Activated CD8-positive, alpha-beta memory T cell treated with anti-CD3 and anti-CD28 coated beads, Interleukin-2, amount 50 U/mL, for 4 hours (primary cell): ENCODE data around the gene EIF4B.
"Not testable (repeated sequence)": the region's sequence is repeated elsewhere in the genome, so short reads cannot be mapped to it uniquely, and the experiment has no call there.

Experiments
- DNase-seq: peaks from one replicate; pipeline ENCODE4 v3.0.0-alpha.2; 2020

EIF4B gene, protein sequence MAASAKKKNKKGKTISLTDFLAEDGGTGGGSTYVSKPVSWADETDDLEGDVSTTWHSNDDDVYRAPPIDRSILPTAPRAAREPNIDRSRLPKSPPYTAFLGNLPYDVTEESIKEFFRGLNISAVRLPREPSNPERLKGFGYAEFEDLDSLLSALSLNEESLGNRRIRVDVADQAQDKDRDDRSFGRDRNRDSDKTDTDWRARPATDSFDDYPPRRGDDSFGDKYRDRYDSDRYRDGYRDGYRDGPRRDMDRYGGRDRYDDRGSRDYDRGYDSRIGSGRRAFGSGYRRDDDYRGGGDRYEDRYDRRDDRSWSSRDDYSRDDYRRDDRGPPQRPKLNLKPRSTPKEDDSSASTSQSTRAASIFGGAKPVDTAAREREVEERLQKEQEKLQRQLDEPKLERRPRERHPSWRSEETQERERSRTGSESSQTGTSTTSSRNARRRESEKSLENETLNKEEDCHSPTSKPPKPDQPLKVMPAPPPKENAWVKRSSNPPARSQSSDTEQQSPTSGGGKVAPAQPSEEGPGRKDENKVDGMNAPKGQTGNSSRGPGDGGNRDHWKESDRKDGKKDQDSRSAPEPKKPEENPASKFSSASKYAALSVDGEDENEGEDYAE

DNA sequence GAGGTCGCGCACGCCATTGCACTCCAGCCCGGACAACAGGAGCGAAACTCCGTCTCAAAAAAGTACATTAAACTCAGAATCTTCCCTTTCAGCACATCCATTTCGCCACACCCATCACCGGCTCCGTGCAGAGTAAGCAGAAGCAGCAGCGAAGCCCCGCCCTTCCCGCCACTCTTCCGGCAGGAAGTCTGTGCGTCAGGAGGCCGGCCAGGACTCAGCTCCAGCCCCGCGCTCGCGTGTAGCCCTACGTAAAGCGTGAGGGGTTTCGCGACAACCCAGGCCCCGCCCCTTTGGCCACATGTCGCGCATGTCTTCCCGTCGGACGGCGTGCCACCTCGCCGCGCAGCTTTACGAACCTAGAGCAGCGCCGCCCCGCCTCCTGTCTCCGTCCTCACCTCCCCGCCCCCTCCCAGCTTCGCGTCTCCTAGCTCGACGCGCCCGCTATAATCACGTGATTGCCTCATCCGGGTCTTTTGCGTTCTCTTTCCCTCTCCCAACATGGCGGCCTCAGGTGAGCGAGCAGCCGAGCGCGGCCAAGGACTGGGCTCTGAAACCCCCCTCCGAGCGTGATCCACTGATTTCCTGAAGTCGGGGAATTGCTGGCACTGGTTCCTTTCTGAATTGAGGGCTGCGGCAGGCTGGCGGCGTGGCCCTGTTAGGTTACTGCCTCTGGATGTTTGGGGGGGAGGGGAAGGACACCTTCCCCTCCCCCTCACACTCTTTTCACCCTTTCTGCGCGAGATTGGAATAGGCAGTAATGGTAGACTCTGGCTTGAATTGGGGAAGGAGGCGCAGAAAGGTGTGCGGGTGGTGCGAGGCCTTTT, at the start of gene EIF4B:
Gene EIF4B (plus strand): TSS at position 471 of the 824 bp plus-strand sequence. CDS start 28 bp downstream, at position 499.
- peak; percentile 100 for DNase-seq

DNA sequence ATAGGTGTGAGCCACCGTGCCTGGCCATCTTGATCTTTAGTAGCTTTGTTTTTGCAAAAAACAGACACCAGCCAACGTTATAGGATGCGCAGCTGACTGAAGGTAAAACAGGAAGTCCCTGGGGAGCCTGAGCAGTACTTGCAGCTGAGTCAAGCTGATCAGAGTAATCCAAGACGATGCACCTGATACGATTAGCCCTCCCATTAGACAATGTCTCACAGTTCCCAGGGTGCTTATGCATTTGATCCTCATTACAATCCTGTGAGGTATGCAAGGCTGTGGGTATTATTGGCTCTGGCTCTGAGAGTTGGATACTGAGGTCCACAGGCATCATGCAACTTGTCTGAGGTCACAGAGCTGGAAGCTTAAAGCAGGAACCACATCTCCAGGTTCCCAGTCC, 49.3 kb upstream of the EIF4B start:
- no peak for DNase-seq

DNA sequence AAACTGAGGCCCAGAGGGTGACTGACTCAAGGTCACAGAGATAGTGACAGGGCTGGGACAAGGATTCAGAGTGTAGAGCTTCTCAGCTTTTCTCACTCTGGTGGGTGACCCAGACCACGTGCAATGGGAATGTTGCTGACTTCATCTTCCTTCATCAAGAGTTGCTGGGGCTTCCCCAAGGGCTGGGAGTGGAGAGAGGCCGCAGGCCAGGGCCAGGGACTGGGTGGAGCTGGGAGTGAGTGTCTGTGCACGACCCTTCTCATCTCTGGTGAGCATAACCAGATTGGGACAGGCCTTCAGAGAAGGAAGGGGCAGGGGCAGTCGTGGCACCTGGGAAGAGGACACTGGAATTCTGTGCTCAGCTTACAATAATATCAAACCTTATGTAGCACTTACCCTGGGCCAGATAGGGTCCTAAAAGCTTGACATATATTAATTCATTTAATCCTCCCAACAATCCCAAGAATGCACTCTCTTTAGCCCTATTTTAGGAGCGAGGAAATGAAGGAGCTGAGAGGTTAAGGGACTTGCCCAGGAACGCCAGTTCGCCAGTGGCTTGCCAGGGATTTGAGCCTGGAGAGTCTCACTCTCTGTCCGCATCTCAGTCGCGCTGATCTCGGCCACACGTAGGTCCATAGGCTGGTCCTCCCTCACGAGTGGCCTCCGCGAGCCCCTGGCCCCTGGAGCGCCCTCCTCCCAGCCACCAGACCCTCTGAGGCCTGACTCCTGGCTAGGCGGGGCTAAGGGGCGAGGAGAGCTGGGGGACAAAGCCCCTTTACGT, 41.5 kb upstream of the EIF4B start:
- no peak for DNase-seq

DNA sequence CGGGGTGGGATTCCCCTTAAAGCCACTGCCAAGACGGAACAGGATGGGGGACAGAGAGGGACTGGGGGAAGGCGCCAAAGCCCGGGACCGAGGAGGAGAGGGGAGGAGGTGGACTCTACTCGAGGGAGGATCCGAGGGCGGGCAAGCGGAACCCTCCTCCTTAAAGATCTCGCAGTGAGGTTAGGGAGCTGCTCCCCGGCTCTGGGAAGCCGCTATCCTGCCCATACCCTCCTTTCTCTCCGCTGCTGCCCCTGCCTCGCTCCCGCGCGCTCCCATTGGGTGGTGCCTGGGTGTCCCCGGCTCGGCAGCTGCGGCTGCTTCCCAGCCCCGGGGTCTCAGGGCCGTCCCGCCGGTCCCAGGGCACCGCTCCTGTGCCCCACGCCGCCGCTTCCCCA, 40.9 kb upstream of the EIF4B start:
- DNase-seq = no peak

DNA sequence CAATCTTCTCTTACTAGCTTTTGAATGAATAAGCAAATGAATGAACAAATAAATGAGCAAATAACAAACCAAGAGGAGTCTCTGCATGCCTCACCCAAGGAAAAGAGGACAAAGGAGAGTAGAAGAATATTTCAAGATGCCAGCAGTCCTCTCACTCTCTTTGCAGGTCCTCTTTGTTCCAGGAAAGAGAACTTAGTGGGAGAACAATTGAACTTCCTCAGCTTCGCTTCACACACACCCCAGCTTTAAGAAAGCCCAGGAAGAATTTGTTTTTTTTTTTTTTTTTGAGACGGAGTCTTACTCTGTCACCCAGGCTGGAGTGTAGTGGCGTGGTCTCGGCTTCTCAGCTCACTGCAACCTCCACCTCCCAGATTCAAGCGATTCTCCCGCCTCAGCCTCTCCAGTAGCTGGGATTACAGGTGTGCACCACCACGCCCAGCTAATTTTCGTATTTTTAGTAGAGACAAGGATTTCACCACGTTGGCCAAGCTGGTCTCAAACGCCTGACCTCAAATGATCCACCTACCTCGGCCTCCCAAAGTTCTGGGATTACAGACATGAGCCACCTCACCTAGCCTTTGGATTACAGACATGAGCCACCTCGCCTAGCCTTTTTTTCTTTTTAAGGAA, 37.0 kb upstream of the EIF4B start:
- DNase-seq = no peak

DNA sequence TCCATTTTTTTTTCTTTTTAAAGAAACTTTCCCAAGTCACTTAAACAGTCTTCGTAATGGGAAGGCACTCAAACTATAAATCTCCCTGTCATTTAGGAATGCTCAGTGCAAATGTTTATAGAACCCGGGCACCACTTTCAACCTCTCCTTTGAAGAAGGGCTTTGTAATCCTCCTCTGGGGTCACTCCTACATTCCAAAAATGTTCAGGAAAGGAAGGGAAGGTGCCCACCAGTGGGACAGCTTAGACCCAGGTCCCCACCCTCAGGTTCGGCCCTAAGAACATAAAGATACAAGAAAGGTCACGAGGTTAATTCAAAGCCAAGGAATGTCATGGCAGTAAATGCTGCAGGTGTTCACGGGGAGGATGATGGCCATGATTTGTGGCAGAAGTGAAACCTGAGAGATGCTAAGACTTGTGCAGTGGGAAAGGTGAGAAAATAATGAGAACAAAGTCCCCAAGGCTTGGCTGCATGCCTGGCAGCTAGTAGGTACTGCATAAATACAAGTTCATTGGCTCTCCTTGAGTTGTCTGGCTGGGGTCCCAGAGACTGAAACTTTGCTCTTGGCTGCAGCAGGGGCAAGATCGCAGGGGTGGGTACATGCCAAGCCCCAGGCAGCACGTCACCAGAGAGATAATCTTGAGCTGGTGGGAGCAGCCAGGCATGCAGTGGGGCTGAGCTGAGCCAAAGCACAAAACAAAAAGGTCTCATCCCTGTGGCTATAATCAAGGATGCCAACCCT, 36.3 kb upstream of the EIF4B start:
- no peak for DNase-seq

DNA sequence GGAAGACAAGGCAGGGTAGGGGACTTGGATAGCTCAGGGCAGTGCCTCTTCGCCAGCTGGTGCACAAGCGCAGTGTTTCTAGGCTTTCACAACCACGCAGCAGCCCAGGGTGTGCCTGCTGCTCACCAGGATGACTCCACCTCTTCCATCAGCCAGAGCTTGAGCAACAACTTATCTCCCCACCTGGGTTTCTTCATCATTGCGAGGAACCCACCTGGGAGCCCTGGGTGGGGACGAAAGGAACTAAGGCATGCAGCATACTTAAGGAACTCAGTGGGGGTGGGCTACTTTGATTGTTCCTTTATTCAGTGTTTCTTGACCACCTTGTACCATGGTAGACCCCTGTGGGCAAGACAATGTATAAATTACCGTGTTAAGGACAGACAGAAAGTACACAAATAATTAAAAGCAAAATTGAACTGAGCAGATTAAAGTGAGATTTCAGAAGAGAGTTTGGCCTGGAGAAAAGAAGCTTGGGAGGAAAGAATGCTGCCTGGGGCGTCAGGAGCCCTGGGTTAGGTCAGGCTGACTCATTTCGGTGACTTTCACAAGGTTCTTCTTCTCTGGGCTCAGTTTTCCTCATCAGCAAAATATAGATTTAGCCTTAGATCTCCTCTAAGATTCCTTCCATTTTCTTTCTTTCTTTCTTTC, 34.5 kb upstream of the EIF4B start:
- no peak for DNase-seq

DNA sequence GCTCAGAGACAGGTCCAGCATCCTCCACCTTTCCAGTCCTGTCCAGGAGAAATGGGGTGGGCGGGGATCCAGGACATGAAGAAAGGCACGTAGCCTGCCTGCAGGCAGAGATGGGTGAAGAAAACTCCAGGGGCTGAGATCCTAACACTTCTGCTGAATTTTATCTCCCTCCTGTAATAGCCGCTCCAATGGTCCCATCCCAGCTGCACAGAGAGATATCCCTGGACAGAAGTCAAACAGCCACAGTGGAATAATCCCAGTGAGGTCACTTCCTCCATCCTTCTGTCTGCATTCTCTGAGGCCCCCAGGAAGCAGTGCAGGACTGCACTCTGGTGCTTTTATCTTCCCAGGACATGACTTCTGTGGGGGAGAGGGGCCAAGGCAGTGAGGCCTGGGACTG, 31.1 kb upstream of the EIF4B start:
- DNase-seq = no peak

DNA sequence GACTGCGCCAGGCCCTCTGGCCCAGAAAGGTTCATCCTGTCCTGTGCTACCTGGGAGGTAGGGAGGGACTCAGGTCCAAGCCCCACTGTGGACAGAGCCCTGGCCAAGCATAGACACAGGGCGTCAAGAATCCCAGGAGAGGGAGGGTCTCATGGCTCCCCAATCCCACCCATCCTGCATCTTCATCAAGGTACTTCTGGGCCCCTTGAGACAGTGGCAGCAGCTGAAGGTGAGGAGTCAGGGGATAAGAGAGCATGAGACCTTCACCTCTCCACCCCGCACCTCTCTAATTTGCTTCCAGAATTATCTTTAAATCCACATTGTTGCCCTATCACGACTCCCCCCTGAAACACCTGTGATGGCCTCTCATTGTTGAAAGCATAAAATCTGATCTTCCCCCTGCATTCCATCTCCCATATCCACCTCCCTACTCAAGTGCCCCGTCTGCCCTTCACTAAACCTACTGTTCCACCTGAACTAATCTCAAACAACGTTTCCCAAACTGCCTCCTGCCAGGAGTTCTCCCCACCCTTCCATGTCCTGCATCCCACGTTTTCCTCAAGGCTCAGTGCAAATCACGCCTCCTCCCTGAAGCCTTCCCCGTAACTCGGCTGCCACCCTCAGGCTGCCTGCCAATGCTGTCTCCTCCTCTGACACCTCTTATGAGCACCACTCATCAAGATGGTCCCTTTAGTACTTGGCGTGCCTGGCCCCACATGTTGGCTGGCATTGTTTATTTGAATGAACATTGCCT, 30.3 kb upstream of the EIF4B start:
- DNase-seq = no peak

DNA sequence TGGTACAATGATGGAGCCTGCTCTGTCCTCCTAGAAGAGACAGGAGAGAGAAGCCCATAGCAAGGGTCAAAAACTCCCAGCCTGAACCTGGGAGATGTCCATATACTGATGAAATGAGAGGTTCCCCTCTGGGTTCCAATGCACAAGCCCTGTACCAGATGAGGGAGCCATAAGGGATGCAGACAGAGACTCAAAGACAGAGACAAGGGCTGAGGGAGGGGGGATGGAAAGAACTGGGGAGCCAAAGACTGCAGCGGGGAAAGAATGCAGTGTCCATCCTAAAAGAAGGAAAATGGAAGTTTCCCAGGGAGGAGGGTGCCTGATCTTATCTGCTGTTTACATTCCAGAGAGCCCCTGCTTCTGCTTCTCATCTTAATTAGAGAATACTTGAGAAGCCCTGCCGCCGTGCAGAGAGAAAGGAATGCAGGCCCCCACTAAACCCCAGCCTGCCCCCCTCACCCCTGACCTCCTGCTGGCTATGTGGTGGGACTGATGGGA, 29.6 kb upstream of the EIF4B start:
- DNase-seq = no peak

DNA sequence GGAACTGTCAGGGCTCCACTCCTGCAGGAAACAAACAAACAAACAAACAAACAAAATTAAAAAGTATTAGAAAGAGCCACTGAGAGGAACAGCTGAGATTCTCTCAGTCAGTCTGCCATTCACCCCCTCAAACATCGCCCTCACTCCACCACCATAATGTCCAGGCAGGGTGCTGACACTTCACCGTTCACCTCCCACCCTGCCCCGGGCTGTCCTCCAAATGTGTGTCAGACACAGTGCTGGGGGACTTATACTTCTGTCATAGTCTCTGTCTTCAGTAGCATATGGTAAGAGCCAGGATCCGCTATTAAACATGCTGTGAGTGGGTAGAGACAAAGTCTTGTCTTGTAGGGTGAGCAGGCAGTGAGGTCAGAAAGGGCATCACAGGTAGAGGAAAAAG, 29.1 kb upstream of the EIF4B start:
- DNase-seq = no peak

DNA sequence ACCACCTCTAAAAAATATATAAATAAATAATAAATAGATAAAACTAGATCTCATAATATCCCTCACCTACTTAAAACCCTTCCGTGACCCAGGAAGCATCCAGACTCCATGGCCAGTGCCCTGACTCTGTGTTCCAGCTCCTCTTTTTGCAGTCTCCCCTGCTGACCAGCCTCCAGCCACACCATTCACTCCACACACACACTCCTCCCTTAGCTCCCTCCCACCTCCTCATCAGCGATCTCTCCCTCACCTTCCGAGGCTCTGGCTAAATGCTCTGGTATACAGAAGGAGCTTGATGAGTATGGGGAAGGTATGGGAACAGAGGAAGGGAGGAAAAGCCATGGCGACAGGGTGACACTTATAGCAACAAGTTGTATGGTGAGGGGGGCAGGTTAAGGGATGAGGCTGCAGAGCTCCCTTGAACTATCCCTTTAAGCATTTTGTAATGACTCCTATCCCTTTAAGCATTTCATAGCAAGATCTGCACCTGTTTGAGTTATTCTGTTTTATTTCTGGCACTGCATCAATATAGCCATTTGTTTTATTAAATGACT, 26.1 kb upstream of the EIF4B start:
- DNase-seq = no peak

DNA sequence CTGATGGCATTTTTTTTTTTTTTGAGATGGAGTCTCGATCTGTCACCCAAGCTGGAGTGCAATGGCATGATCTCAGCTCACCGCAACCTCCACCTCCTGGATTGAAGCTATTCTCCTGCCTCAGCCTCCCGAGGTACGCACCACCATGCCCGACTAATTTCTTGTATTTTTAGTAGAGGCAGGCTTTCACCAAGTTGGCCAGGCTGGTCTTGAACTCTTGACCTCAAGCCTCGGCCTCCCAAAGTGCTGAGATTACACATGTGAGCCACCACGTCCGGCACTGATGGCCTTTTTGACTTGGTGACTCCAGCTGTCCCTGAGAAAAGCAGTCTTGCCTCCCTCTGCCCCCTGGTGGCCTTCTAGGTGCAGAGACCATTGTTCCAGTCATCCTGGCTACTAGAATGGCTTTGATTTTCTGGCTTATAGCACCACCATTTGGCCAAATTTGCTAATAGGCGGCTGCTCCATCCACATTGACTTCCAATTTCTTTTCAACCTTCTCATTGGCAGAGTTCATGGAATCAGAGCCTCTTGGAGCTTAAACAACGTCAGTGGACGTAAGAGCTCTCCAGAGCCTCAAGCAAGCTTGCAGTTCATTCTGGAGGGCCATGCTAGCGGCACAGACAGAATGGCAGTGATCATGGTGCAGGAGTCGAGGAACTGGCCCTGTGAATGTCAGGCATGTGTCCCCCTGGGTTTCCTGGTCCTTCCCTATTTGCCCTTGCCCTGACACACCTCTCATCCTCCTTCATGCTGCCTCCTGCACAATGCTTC, 25.4 kb upstream of the EIF4B start:
- peak; percentile 82 for DNase-seq

DNA sequence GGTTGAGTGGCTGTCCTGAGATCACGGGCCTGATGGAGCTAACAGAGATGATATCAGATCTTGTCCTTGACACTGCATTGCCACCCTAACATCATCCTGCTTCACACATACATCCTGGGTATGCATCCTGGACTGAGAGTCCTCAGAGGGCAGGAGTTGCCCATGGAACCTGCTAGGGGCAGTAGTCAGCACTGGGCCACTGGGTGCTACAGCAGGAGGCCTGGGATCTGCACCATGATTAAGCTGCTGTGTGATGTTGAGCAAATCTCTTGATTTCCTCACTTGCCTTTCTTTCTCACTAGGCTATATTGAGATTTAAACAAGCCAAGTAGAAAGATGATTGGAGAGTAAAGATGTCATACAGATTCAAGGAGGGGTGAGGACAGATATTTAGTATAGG, 22.1 kb upstream of the EIF4B start:
- no peak for DNase-seq

DNA sequence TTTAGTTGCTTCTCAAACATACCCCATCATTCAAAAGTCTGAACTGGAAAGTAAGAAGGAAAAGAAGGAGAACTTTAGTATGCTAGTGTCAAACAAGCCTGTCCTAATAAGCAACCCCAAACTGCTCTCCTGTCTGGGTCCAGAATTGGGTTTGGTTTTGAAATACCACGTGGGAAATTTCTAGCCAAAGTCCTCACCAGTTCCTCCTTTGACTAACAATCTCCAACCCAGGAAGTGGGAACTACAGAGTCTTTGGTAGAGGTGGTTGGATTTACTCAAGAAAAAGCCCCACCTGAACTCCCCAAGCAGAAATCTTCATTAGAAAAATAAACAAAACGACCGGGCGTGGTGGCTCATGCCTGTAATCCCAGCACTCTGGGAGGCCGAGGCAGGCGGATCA, 17.4 kb upstream of the EIF4B start:
- DNase-seq = no peak

DNA sequence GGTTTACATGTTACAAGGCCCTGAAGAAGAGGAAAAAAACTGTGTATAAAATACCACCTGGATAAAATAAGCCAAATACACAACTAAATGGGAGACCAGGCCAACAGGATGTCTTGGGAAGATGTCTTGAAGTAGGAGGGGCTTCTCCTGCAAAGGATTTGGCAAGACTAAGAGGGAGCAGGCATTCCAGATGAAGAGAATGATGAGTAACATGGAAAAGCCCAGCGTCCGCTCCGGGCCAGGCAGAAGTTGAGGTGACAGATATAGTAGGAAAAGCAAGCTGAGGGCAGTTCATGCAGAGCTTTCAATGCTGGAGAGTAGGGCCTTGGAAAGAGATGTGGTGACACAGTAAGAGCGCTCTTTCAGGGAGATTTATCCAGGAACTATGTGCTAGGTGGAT, 16.1 kb upstream of the EIF4B start:
- DNase-seq = no peak

DNA sequence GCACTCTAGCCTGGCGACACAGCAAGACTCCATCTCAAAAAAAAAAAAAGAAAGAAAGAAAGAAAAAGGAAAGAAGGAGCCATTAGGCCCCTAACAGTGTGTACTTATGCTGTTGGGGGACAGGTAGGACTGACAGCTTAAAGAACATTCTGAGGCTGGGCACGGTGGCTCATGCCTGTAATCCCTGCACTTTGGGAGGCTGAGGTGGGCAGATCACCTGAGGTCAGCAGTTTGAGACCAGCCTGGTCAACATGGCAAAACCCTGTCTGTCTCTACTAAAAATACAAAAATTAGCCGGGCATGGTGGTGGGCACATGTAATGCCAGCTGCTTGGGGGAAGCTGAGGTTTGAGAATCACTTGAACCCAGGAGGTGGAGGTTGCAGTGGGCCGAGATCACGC, 14.0 kb upstream of the EIF4B start:
- DNase-seq = not testable (repeated sequence)

DNA sequence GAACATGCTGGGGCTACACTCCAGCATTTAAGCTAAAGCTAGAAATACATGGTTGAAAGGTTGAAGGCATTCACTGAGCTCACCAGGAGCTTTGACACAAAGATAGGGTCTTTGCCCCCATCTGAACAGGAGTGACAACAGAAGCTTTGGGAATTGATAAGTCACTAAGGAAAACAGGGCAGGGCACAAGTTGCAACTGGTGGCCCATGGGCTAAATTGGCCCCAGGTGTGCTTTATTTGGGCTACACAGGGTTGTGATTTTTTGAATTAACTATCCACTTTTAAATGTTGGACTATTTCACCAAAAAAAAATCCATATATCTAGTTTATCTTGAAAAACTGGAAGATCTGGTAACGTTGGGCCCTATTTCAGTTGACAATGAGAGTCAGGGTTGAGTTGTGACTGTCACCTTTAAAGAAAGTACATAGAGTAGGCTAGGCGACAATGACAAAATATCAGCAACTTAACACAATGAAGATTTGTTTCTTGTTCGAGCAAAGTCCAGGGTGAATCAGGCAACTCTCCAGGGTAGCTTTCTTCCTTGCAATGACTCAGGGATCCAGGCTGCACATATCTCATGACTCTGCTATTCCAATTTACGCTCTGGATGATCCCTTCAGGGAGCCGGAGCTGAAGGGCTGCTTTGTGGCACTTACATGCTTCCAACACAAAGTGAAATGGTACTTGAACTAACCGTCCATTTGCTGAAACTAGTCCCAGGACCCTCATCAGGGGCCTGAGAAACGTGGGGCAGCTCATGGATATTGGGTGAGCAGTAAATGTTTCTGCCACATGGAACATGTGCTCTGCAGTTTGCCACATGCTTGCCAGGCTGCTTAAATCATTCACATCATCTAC, 13.3 kb upstream of the EIF4B start:
- no peak for DNase-seq
